Activated CD8-positive, alpha-beta T cell treated with anti-CD3 and anti-CD28 coated beads for 36 hours (primary cell): ENCODE results near the gene OR10AD1. TPM values are rescaled to one million over a fixed set of nuclear protein-coding genes. Genes with fewer than 3 reads are reported as not detected.

ENCODE experiments used
- ATAC-seq: fragments of 200-7000 bp; cut with Tn5 transposase; one replicate; pipeline ENCODE4 v1.10.0; 2021; ENCODE audit warnings: mild to moderate bottlenecking, moderate library complexity
- CTCF ChIA-PET: fragments of 350-600 bp; sonication (Branson Sonifier 250); formaldehyde crosslinking; loops from one replicate; lab custom pipeline; 2021; ENCODE audit warnings: antibody characterized with exemption; lab: Charles Lee
- POLR2A ChIA-PET: fragments of 350-600 bp; sonication (Branson Sonifier 250); formaldehyde crosslinking; loops from one replicate; lab custom pipeline; 2021; ENCODE audit warnings: antibody characterized with exemption; lab: Charles Lee
- DNase-seq: peaks from one replicate; pipeline ENCODE4 v3.0.0-alpha.2; 2020
- H3K27ac Mint-ChIP-seq: one replicate; pipeline ENCODE4 v1.8.0; 2021; ENCODE audit warnings: mild to moderate bottlenecking, mixed read lengths
- H3K27me3 Mint-ChIP-seq: one replicate; pipeline ENCODE4 v1.8.0; 2021; ENCODE audit warnings: mixed read lengths
- H3K36me3 Mint-ChIP-seq: one replicate; pipeline ENCODE4 v1.8.0; 2021; ENCODE audit warnings: low read depth, mixed read lengths
- H3K4me1 Mint-ChIP-seq: one replicate; pipeline ENCODE4 v1.8.0; 2021; ENCODE audit warnings: low read depth, mixed read lengths
- H3K4me3 Mint-ChIP-seq: one replicate; pipeline ENCODE4 v1.8.0; 2021; ENCODE audit warnings: mild to moderate bottlenecking, moderate library complexity, mixed read lengths
- H3K9me3 Mint-ChIP-seq: one replicate; pipeline ENCODE4 v1.8.0; 2021; ENCODE audit warnings: mixed read lengths
- CTCF ChIP-seq: fragments of 200-600 bp; IDR thresholded peaks from one replicate; pipeline ENCODE4 v1.8.0; 2022; ENCODE audit warnings: antibody characterized with exemption, mild to moderate bottlenecking
- intact Hi-C: fragments of 100-400 bp; cut with micrococcal nuclease; formaldehyde crosslinking; loops from one replicate; pipeline ENCODE4 v1.10.0; 2022
- total RNA-seq, 2 experiments: library from RNA; stranded (reverse); gene quantifications; one replicate each; pipeline ENCODE4 v1.2.3, GENCODE V29; 2021

The OR10AD1 gene
- total RNA-seq, 2 experiments from 2014 or later = not detected

- ChIA-PET CTCF (interaction anchor here (0.8 to 5.5 kb wide), 12 partner anchors 10 to 655 kb away, joined by 3 to 45 read pairs (median 6); partner anchors contain the start of genes ASB8 and CCDC184), POLR2A (interaction anchor here (0.6 to 1.8 kb wide), 10 partner anchors 8 to 518 kb away, joined by 3 to 11 read pairs (median 3); partner anchors contain the start of genes ASB8, CCNT1 and SENP1)
- no peak for ATAC-seq
- Mint-ChIP-seq H3K4me1 (peaks cover 19% of the 10 kb centered on the region), H3K36me3 (peaks cover 42% of the 10 kb centered on the region), H3K27me3 (no peaks in the 10 kb centered on the region), H3K9me3 (peaks cover 11% of the 10 kb centered on the region), H3K4me3 (peak overlapping the region; percentile 84), H3K27ac (peak overlapping the region; percentile 98)
- intact Hi-C loops = no loop called here
- TF ChIP-seq CTCF = no peak
- no peak for DNase-seq
These were observed 4.1 kb downstream of the OR10AD1 start for GRCh38 chr12:48198985-48199384.

- TF ChIP-seq CTCF = no peak
- intact Hi-C loops = no loop called here
- ChIA-PET CTCF (interaction anchor here (0.9 to 5.5 kb wide), 12 partner anchors 9 to 655 kb away, joined by 3 to 45 read pairs (median 6); partner anchors contain the start of genes ASB8 and CCDC184), POLR2A (interaction anchor here (0.6 to 1.8 kb wide), 8 partner anchors 9 to 518 kb away, joined by 3 to 11 read pairs (median 4); partner anchors contain the start of genes ASB8, CCNT1 and SENP1)
- ATAC-seq (peak; percentile 17), DNase-seq (peak; percentile 36)
- peaks cover 19% of the 10 kb centered on the region for H3K4me1 Mint-ChIP-seq
- peaks cover 11% of the 10 kb centered on the region for H3K9me3 Mint-ChIP-seq
- H3K27me3 Mint-ChIP-seq = peaks cover 2% of the 10 kb centered on the region
- H3K4me3 Mint-ChIP-seq = peak overlapping the region; percentile 84
- H3K27ac Mint-ChIP-seq = peak overlapping the region; percentile 98
- H3K36me3 Mint-ChIP-seq = peaks cover 39% of the 10 kb centered on the region
These were observed 4.5 kb downstream of the OR10AD1 start for GRCh38 chr12:48198672-48198971.

- ATAC-seq (peak; percentile 98), DNase-seq (peak; percentile 98)
- Mint-ChIP-seq H3K36me3 (peaks cover 34% of the 10 kb centered on the region), H3K4me1 (peaks cover 19% of the 10 kb centered on the region), H3K27ac (peak overlapping the region; percentile 98), H3K27me3 (peaks cover 3% of the 10 kb centered on the region), H3K4me3 (peak overlapping the region; percentile 84), H3K9me3 (peaks cover 7% of the 10 kb centered on the region)
- no peak for TF ChIP-seq CTCF
- intact Hi-C loops = no loop called here
- ChIA-PET CTCF (interaction anchor here (0.6 to 5.5 kb wide), 23 partner anchors 9 to 656 kb away, joined by 3 to 45 read pairs (median 4); partner anchors contain the start of genes CCDC184 and TMEM106C), POLR2A (interaction anchor here (0.8 to 1.8 kb wide), 7 partner anchors 9 to 384 kb away, joined by 3 to 11 read pairs (median 3); partner anchors contain the start of genes ASB8 and SENP1)
These were observed 5.0 kb downstream of the OR10AD1 start for GRCh38 chr12:48197971-48198671.

GRCh38 chr12:48197549-48197970, 5.5 kb downstream of the OR10AD1 start:
- POLR2A ChIA-PET = interaction anchor here (0.6 to 1.1 kb wide), 5 partner anchors 11 to 807 kb away, joined by 3 to 4 read pairs (median 3); no protein-coding TSS in a partner anchor
- TF ChIP-seq CTCF = peak; percentile 60
- peak; percentile 14 for ATAC-seq
- Mint-ChIP-seq H3K9me3 (peaks cover 2% of the 10 kb centered on the region), H3K4me1 (peaks cover 19% of the 10 kb centered on the region), H3K4me3 (peak overlapping the region; percentile 84), H3K27me3 (peaks cover 3% of the 10 kb centered on the region), H3K36me3 (peaks cover 28% of the 10 kb centered on the region), H3K27ac (peak overlapping the region; percentile 98)
- peak; percentile 44 for DNase-seq
- intact Hi-C loops = no loop called here
- CTCF ChIA-PET = interaction anchor here (0.6 to 5.5 kb wide), 22 partner anchors 8 to 529 kb away, joined by 3 to 45 read pairs (median 4); partner anchors contain the start of genes CCDC184 and TMEM106C
